D721Med (cell line): Measurements from ENCODE around the gene ABI3.

Experiments
- DNase-seq: peaks from one replicate; pipeline ENCODE4 v3.0.0; 2011; ENCODE audit warnings: low spot score; ENCODE audit not compliant: insufficient read length
- FAIRE-seq: peaks from 2 replicates; lab custom pipeline; 2011; peaks lifted over from hg19 to GRCh38; lab: Jason Lieb, UNC
- TF ChIP-seq, protein P1 (sequence below): IDR thresholded peaks from 2 replicates; pipeline ENCODE4 v1.5.1; 2012; ENCODE audit warnings: mild to moderate bottlenecking, control low read depth; ENCODE audit not compliant: insufficient read depth; ENCODE audit errors: missing control alignments

The ABI3 gene

DNA sequence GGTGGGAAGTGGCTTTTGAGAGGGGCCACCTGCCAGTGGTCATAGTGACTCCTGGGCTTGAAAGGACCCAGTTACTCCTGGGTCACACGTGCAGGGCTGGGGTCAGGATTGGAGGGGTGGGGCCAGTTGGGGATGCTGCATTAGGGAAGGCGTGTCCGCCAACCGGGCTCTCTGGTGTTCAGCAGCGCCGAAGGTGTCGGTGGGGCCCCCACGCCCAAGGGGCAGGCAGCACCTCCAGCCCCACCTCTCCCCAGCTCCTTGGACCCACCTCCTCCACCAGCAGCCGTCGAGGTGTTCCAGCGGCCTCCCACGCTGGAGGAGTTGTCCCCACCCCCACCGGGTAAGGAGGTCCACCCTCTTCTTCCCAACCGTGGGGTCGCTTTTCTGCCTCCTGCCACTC is 9.5 kb downstream of the ABI3 start:
- FAIRE-seq (no peak), DNase-seq (no peak)
- TF ChIP-seq, protein P1, sequence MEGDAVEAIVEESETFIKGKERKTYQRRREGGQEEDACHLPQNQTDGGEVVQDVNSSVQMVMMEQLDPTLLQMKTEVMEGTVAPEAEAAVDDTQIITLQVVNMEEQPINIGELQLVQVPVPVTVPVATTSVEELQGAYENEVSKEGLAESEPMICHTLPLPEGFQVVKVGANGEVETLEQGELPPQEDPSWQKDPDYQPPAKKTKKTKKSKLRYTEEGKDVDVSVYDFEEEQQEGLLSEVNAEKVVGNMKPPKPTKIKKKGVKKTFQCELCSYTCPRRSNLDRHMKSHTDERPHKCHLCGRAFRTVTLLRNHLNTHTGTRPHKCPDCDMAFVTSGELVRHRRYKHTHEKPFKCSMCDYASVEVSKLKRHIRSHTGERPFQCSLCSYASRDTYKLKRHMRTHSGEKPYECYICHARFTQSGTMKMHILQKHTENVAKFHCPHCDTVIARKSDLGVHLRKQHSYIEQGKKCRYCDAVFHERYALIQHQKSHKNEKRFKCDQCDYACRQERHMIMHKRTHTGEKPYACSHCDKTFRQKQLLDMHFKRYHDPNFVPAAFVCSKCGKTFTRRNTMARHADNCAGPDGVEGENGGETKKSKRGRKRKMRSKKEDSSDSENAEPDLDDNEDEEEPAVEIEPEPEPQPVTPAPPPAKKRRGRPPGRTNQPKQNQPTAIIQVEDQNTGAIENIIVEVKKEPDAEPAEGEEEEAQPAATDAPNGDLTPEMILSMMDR, result no peak

DNA sequence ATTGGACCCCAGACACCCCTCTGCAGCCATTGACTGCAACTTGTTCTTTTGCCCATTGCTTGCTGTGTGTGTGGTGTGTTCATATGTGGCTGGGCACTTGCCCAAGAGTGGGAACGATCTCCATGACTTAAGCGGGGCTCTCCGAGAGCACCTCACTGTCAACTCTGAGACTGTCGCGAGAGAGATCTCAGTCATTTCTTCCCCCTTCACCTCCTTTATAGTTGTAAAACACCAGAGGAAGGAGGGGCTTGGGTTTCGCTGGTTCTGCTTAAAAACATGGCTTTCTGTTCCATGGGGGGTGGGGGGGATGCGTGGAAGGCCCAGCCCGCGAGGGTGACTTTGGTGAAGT is 12.6 kb downstream of the ABI3 start:
- no peak for DNase-seq
- FAIRE-seq, result no peak
- TF ChIP-seq, protein P1, result no peak

DNA sequence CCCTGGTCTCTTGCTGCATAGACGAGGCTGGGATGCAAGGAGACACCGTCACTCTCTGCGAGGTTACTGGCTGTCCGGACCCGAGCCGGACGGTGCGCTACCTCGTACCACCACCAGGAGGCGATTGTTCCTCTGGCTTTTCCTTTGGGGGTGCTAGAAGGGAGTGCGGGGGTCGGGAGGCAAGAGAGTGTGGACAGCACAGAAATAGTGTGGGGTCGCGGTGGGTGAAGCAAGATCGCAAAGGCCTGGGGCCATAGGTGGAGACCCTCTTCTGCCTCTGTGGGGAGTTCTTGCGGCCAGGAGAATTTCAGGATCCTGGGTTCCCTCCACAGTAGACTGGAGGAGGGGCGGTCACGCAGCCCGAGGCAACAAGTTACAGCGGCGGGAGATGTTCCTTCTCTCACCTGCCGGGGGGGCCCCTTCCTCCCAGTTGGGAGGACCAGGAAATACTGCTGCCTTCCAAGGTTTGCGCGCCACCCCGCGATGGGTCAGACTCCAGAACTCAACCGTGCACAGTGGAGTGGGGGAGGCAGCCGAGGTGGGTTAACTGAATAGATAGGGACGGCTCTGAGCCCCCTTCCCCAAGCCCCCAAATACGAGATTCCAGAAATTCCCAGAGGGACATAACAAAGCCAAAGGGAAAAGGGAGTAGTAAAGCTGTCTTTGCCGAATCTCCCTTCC is 13.2 kb downstream of the ABI3 start:
- DNase-seq (no peak), FAIRE-seq (no peak)
- TF ChIP-seq, protein P1, result peak; percentile 71

DNA sequence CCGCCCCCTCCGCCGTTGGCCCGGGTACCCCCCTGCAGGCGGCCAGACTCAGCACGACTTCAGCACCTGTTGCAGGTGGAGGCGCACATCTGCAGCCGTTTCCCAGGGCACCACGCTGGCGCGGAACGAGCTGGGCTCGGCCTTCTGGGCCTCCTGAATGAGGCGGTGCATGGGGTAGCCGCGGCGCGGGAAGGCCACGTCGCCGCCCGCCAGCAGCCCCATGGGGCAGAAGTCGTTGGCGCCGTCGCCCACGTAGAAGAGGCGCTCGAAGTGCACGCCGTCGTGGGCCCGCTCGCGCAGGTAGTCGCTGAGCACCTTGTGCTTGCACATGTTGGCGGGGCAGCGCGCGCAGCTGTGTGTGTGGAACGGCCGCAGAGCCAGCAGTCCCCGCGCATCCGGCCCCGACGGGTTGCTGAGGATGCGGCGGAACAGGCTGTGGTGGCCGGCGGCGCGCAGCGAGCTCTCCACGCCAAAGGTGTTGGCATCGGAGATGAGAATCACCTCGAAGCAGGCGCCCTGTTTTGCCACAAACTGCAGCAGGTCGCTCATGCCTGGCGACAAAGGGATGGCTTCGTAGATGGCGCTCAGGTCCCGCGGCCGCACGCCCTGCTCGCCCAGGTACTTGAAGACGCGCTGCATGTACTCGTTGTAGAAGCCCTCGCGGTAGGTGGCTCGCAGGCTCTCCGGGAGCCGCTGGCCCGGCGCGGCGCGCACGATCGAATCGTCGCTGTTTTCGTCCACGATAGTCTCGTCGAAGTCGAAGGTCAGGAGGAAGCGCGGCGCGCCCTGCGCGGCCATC is 13.9 kb downstream of the ABI3 start:
- FAIRE-seq, result no peak
- TF ChIP-seq, protein P1, result no peak

DNA sequence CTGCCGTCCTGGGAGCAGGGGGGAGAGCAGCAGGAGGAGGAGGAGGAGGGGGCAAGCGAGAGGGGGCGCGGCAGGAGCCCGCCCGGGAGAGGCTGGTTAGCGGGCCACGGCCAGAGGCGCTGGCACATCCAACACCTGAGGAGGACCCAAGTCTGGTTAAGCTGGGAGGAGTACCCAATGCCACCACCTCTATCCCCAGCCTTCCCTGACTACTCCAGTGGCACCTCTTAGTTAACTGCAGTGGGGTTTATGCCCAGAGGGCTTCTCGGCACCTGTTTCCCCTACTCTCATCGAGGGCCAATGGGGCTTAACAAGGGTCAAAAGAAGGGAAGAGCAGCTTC is 14.5 kb downstream of the ABI3 start:
- DNase-seq (no peak), FAIRE-seq (no peak)

More for the DNA sequence above, 13.9 kb downstream of the ABI3 start:
- DNase-seq, result no peak

DNA sequence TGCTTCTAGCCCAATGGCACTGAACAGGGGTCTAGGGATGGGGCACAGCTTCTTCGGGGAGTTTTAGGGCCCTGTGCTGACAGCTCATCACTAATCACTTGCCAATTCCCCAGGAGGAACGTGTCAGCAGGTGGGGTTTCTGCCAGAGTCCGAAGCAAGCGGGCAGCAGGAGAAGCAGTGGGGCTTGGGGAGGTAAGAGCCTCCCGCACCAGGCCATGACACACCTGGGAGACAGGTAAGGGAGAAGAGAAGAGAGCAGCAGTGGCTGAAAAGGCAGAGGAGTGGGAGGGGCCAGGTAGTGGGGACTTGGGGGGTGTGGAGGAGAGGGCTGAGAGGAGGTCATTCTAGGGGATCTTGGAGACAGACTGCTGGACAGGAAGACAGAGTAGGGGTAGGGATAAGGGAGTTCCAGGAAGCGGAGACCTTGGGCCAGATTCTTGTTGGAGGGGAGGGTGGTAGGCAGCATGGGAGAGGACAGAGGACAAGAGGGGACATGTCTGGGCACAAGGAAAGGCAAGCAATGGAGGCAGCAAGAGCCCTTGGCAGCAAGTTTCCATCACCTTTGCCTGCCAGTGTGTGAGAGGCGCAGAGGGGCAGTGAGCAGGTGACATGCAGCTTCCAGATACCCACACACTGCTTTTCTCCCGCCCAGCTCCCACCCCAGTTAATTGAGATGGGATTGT is 15.2 kb downstream of the ABI3 start:
- FAIRE-seq (no peak), DNase-seq (no peak)
- TF ChIP-seq, protein P1, result no peak

More for the DNA sequence above, 14.5 kb downstream of the ABI3 start:
- TF ChIP-seq, protein P1, result no peak
